ENCODE results near the gene ZNF775. TPM values are rescaled to one million over a fixed set of nuclear protein-coding genes. Genes with fewer than 3 reads are reported as not detected.

ZNF775 gene
- total and polyA plus RNA-seq, 12 donors = 1.9 to 4.7 (median 2.9) TPM

DNA sequence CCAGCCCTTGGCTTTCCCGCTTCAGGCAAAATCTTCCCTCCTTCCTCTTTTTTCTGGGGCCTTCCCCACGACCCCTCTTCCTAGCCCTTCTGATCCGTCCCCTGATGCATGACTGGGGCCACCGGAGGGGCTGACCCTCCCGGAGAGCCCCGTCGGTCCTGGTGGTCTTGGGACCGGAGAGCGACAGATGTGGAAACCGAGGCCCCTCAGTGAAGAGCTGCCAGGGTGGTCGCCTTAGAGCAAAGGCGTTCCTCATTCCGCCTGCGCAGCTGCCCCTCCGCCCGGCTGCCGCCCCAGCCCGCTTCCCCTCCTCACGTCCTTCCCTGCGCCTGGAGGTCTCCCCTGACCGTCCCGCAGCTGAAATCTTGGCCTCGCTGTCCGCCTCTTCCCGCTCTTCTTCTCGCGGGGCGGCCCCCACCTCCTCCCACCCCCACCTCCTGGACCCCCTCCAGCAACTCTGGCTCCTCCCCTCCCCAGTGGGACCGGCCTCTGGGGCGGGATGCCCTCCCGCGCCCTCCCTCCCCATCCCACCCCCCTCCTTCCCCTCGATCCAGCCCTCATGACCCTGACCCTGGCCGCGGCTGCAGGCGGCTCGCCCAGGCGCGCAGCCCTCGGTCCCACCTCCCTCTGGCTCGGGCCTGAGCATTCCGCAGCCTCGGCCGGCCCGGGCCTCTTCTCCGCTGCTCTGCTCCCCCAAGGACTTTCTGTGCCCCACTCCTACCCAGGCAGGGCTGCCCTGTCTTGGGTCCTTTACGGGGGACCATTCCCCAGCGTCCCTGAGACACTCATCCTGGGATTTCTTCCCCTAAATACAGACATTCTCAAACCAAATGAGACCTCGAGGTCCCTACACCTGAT is 37.6 kb upstream of the ZNF775 start, which contains the start of gene RARRES2:
RARRES2 (minus strand) TSS at position 367 of the 858 bp plus-strand sequence. CDS start 1,020 bp downstream, outside the sequence.
- Histone ChIP-seq H3K9me3 (peaks cover 0 to 16% (median 9%) of the 10 kb centered on the region in 11 donors), H3K4me3 (peak within 1 kb of the TSS in 9 of 10 donors; percentile 33 to 57 (median 52)), H3K4me1 (peaks cover 0 to 31% (median 13%) of the 10 kb centered on the region in 9 donors), H3K36me3 (peaks cover 0 to 7% (median 0%) of the 10 kb centered on the region in 9 donors), H3K27me3 (peaks cover 0 to 47% (median 30%) of the 10 kb centered on the region in 7 donors), H3K27ac (peak within 1 kb of the TSS in 7 of 10 donors; percentile 19 to 72 (median 51))
- ATAC-seq (peak; percentile 54 to 82 (median 78)), DNase-seq (peak; percentile 43 to 65)
- intact Hi-C loops (cut with DNase I) = no loop called here
- WGBS, 2 donors = 8 to 10% methylated on average over 32 to 49 of the region's 49 CpGs
- TF ChIP-seq, protein P1, sequence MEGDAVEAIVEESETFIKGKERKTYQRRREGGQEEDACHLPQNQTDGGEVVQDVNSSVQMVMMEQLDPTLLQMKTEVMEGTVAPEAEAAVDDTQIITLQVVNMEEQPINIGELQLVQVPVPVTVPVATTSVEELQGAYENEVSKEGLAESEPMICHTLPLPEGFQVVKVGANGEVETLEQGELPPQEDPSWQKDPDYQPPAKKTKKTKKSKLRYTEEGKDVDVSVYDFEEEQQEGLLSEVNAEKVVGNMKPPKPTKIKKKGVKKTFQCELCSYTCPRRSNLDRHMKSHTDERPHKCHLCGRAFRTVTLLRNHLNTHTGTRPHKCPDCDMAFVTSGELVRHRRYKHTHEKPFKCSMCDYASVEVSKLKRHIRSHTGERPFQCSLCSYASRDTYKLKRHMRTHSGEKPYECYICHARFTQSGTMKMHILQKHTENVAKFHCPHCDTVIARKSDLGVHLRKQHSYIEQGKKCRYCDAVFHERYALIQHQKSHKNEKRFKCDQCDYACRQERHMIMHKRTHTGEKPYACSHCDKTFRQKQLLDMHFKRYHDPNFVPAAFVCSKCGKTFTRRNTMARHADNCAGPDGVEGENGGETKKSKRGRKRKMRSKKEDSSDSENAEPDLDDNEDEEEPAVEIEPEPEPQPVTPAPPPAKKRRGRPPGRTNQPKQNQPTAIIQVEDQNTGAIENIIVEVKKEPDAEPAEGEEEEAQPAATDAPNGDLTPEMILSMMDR (IDR thresholded peaks at IDR 0.05) = no peak

DNA sequence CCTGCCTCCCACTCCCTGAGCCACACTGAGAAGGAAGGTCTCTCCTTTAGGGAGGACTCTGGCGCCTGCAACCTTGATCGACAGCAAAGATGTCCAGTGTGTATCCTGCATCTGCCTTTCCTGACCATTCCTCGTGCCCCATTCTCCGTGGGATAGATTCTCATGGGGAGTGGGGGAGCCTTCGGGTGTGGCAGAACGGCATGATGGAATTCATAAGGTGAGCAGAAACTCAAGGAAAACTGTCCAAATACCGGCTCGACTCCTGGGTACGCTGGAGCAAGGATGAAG is 37.1 kb upstream of the ZNF775 start:
- H3K36me3 ChIP-seq = peaks cover 0 to 4% (median 0%) of the 10 kb centered on the region in 9 donors
- peaks cover 0 to 31% (median 13%) of the 10 kb centered on the region in 9 donors for H3K4me1 ChIP-seq
- TF ChIP-seq, protein P1 (IDR thresholded peaks at IDR 0.05) = no peak
- peak overlapping the region in 2 of 10 donors; percentile 40 to 46 for H3K27ac ChIP-seq
- ATAC-seq (no peak), DNase-seq (no peak)
- H3K27me3 ChIP-seq = peaks cover 0 to 51% (median 30%) of the 10 kb centered on the region in 7 donors
- H3K4me3 ChIP-seq = peak overlapping the region in 5 of 10 donors; percentile 40 to 57 (median 53)
- intact Hi-C loops (cut with DNase I) = no loop called here
- 83% methylated on average over 9 of the region's 9 CpGs for WGBS, 2 donors
- H3K9me3 ChIP-seq = peaks cover 0 to 16% (median 9%) of the 10 kb centered on the region in 11 donors

DNA sequence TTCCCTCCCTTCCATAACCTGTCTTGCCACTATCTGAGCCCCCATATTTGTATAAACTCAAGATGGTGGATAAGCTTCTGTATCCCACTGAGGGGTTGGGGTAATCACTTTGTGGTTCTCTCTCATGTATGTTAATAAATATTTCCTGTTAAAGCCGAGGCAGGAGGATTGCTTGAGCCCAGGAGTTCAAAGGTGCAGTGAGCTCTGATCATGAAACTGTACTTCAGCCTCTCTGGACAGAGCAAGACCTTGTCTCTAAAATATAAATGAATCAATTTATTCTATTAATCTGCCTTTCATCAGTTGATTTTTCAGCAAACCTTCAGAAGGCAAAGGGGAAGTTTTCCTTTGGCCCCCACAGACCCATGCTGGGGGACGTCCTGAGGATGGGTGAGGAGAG is 35.9 kb upstream of the ZNF775 start:
- Histone ChIP-seq H3K4me3 (no peak overlapping the region), H3K9me3 (peaks cover 0 to 16% (median 9%) of the 10 kb centered on the region in 11 donors), H3K4me1 (peaks cover 0 to 31% (median 13%) of the 10 kb centered on the region in 9 donors), H3K27ac (no peak overlapping the region), H3K36me3 (no peaks in the 10 kb centered on the region), H3K27me3 (peaks cover 0 to 55% (median 30%) of the 10 kb centered on the region in 7 donors)
- ATAC-seq = no peak
- WGBS, 2 donors = 80 to 91% methylated on average over 2 of the region's 2 CpGs
- intact Hi-C loops (cut with DNase I) = no loop called here
- TF ChIP-seq, protein P1 (IDR thresholded peaks at IDR 0.05) = no peak
- DNase-seq = no peak

DNA sequence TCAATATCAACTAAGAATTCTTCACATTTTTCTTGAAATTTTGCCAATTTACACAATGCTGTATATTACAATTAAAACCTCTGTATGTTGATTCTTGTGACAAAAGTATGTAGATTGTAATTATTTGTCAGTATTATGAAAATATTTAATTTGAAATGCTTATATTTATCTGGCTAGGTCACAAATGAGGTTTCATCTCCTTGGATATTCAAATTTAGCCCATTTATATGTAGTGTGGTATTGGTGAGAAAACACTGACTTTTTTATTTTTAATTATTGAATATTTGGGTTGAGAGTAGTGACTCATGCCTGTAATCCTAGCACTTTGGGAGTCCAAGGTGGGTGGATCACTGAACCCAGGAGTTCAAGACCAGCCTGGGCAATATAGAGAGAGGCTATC is 34.8 kb upstream of the ZNF775 start:
- Histone ChIP-seq H3K36me3 (no peaks in the 10 kb centered on the region), H3K4me3 (no peak overlapping the region), H3K4me1 (peaks cover 0 to 28% (median 13%) of the 10 kb centered on the region in 9 donors), H3K27ac (no peak overlapping the region), H3K9me3 (peaks cover 0 to 16% (median 9%) of the 10 kb centered on the region in 11 donors), H3K27me3 (peaks cover 0 to 59% (median 30%) of the 10 kb centered on the region in 7 donors)
- TF ChIP-seq, protein P1 (IDR thresholded peaks at IDR 0.05) = no peak
- intact Hi-C loops (cut with DNase I) = no loop called here
- no peak for ATAC-seq
- DNase-seq = no peak
